Prostate gland (tissue), 2 donors: ENCODE results near the gene GPR141. TPM values are rescaled to one million over a fixed set of nuclear protein-coding genes. Genes with fewer than 3 reads are reported as not detected.

Experiments
- DNase-seq: peaks from one replicate; pipeline ENCODE4 v3.0.0-alpha.2; 2019; ENCODE audit warnings: low spot score
- H3K27ac ChIP-seq, 2 donors: fragments of 200-600 bp; sonication (generic); 2 replicates each; pipeline ENCODE4 v1.5.1; 2017 to 2019
- H3K27me3 ChIP-seq: fragments of 200-600 bp; sonication (generic); replicated peaks from 2 replicates; pipeline ENCODE4 v1.5.1; 2019; ENCODE audit not compliant: insufficient read depth
- H3K36me3 ChIP-seq, 2 donors: fragments of 200-600 bp; sonication (generic); 1 replicate in 1 of 2; 2 replicates in 1 of 2; pipeline versions ENCODE4 v1.5.1 to v1.8.1; 2017 to 2019
- H3K4me1 ChIP-seq: fragments of 200-600 bp; sonication (generic); replicated peaks from 2 replicates; pipeline ENCODE4 v1.5.1; 2019
- H3K4me3 ChIP-seq, 2 donors: fragments of 200-600 bp; sonication (generic); 2 replicates each; pipeline ENCODE4 v1.5.1; 2017 to 2019
- H3K9me3 ChIP-seq: fragments of 200-600 bp; sonication (generic); 2 replicates; pipeline ENCODE4 v1.5.1; 2017
- POLR2A ChIP-seq: fragments of 450-650 bp; IDR thresholded peaks from one replicate; pipeline ENCODE4 v1.6.1; 2016; ENCODE audit warnings: antibody characterized with exemption, mild to moderate bottlenecking
- POLR2AphosphoS5 ChIP-seq: sonication (generic); formaldehyde crosslinking; IDR thresholded peaks from one replicate; pipeline ENCODE4 v1.6.1; 2017; ENCODE audit warnings: antibody characterized with exemption
- WGBS: methylation state at CpG from one replicate; pipeline ENCODE4 v1.1.5; 2018; 5-methylcytosine and 5-hydroxymethylcytosine counted together
- intact Hi-C: fragments of 100-400 bp; cut with DNase I; formaldehyde crosslinking; loops from one replicate; pipeline ENCODE4 v1.14.2; 2022
- total RNA-seq, 2 donors: library from RNA; depleted of rRNA; stranded (reverse); fragments of >200 nt; gene quantifications; one replicate each; pipeline ENCODE4 v1.1.0, GENCODE V29; 2016
- TF ChIP-seq, protein P1 (sequence below), 4 experiments: fragments of 200-600 bp in 2 of 4; fragments of 450-650 bp in 2 of 4; sonication (generic) in 2 of 4; IDR thresholded peaks; 1 replicate in 3 of 4; 2 replicates in 1 of 4; pipeline ENCODE4 v1.5.1; 2016 to 2019; ENCODE audit warnings: antibody characterized with exemption in 4 of 4, mild to moderate bottlenecking in 2 of 4, moderate library complexity in 2 of 4

GPR141 gene
- total RNA-seq, 2 donors from 2014 or later = 0.36 to 1.1 TPM

DNA sequence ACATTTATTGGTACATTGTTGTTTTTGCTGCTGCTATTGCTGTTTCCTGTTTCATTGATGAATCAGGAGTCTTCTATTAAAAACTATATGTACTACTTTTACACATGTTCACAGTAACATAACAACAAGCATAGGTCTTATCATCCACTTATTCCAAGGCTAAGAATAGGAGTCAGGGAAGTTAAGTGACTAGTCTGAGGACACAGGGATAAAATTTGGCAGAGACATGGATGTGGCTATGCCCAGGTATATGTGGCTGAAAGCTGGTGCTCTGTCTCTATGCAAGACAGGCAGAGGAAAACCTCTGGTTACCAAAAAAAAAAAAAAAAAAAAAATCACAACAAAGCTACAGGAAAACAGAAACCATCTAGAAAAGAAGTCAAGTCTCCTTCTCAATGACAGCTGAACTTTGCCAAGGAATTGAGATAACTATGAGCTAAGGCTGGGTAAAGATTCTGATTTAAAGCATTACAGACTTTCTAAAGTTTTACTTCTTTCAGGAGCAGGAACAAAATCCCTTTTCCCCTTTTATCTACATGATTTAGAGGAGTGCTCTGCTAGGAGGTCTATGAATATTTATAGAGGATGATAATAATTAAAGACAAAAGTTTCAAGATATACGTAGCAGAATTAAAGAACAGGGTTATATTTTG is 70.0 kb downstream of the GPR141 start:
- no peak overlapping the region for H3K27ac ChIP-seq
- H3K36me3 ChIP-seq = no peaks in the 10 kb centered on the region
- no peaks in the 10 kb centered on the region for H3K27me3 ChIP-seq
- H3K4me3 ChIP-seq = no peak overlapping the region
- intact Hi-C loops = no loop called here
- H3K4me1 ChIP-seq = no peaks in the 10 kb centered on the region
- H3K9me3 ChIP-seq = no peaks in the 10 kb centered on the region
- 86% methylated on average over 1 of the region's 1 CpG for WGBS
- DNase-seq = no peak
- TF ChIP-seq POLR2AphosphoS5 = no peak
- TF ChIP-seq, protein P1, sequence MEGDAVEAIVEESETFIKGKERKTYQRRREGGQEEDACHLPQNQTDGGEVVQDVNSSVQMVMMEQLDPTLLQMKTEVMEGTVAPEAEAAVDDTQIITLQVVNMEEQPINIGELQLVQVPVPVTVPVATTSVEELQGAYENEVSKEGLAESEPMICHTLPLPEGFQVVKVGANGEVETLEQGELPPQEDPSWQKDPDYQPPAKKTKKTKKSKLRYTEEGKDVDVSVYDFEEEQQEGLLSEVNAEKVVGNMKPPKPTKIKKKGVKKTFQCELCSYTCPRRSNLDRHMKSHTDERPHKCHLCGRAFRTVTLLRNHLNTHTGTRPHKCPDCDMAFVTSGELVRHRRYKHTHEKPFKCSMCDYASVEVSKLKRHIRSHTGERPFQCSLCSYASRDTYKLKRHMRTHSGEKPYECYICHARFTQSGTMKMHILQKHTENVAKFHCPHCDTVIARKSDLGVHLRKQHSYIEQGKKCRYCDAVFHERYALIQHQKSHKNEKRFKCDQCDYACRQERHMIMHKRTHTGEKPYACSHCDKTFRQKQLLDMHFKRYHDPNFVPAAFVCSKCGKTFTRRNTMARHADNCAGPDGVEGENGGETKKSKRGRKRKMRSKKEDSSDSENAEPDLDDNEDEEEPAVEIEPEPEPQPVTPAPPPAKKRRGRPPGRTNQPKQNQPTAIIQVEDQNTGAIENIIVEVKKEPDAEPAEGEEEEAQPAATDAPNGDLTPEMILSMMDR (IDR thresholded peaks at IDR 0.05) = no peak
- TF ChIP-seq POLR2A = no peak

DNA sequence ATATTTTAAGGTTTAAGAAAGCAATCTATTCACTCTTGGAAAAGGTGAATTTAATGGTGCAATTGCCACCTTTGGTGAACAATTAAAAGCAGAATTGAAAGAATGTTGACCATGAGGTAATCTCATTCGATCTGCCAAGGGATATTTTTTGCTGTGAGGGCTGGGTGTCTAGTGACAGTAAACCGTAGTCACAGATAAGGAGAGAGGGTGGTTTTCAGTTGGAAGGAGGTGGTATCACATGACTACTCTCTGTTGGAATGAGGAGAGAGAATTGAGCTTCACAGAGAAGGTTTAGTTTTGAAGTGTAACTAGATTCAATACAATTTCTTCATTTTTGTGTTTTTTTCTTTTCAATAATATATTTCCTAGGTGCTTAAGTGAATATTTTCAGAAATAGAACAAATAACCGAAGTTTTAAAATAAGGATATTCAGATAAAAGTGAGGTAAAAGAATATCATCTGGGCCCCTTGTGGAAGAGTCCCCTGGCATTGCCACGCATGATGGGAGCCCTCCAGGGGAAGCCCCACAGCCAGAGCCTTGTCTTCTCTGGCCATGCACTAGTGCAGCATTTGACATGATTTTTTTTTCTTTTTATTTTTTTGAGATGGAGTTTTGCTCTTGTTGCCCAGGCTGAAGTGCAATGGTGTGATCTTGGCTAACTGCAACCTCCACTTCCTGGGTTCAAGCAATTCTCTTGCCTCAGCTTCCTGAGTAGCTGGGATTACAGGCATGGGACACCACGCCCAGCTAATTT is 73.4 kb downstream of the GPR141 start:
- TF ChIP-seq POLR2AphosphoS5 (no peak), POLR2A (no peak)
- TF ChIP-seq, protein P1 (IDR thresholded peaks at IDR 0.05) = no peak
- intact Hi-C loops = no loop called here
- no peak for DNase-seq
- no peak overlapping the region for H3K27ac ChIP-seq
- no peak overlapping the region for H3K4me3 ChIP-seq
- no peaks in the 10 kb centered on the region for H3K36me3 ChIP-seq
- H3K4me1 ChIP-seq = no peaks in the 10 kb centered on the region
- no peaks in the 10 kb centered on the region for H3K27me3 ChIP-seq
- WGBS = 67% methylated on average over 5 of the region's 5 CpGs
- no peaks in the 10 kb centered on the region for H3K9me3 ChIP-seq

DNA sequence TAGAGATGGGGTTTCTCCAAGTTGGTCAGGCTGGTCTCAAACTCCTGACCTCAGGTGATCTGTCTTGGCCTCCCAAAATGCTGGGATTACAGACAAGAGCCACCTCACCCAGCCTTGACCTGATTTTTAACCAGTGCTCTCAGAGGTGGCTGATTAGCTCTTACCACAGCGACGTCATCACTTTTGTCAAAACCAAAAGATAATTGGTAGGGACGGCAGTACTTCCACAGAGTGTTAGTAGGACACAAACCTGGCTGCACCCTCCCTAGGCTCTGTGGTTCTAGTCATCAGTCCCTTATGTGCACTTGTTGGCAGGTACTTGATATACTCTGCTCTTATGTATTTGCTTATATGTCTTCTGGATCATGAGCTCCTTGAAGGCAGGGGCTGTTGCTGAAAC is 74.0 kb downstream of the GPR141 start:
- Histone ChIP-seq H3K9me3 (no peaks in the 10 kb centered on the region), H3K27me3 (no peaks in the 10 kb centered on the region), H3K36me3 (no peaks in the 10 kb centered on the region), H3K27ac (no peak overlapping the region), H3K4me3 (no peak overlapping the region), H3K4me1 (no peaks in the 10 kb centered on the region)
- no peak for DNase-seq
- intact Hi-C loops = no loop called here
- TF ChIP-seq, protein P1 (IDR thresholded peaks at IDR 0.05) = no peak
- TF ChIP-seq POLR2AphosphoS5 = no peak
- TF ChIP-seq POLR2A = no peak
- 89% methylated on average over 3 of the region's 3 CpGs for WGBS

DNA sequence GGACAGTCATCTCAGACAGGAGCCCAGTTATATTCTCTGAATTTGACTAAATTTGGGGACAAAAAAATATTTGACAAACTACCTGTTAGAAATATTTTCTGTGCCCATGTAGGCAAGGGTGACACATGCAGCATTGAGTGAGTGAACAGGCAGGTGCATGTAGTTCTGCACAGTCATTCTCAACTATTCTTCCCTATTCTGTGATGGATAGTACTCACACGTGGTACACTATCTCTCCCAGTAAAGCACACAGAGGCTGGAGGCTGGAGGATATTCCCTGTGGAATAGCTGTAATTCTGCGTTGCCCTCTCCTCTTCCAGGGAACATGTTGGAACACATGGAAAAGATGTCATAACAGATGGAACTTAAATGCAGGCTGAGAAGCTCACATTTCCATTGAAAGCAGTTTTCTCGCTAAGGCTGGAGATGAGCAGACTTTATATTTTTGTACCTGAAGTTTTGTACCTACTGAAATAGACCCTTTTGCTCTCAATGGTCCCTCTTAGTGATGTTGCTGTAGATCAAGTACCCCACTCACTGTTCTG is 75.0 kb downstream of the GPR141 start:
- Histone ChIP-seq H3K27me3 (no peaks in the 10 kb centered on the region), H3K4me3 (no peak overlapping the region), H3K9me3 (no peaks in the 10 kb centered on the region), H3K36me3 (no peaks in the 10 kb centered on the region), H3K4me1 (no peaks in the 10 kb centered on the region), H3K27ac (no peak overlapping the region)
- TF ChIP-seq POLR2AphosphoS5 (no peak), POLR2A (no peak)
- TF ChIP-seq, protein P1 (IDR thresholded peaks at IDR 0.05) = no peak
- intact Hi-C loops = no loop called here
- no peak for DNase-seq
- WGBS = 83% methylated on average over 3 of the region's 3 CpGs
